Liver (tissue), 9 donors: ENCODE measurements around the gene TEX44. TPM values are rescaled to one million over a fixed set of nuclear protein-coding genes. Genes with fewer than 3 reads are reported as not detected.

ENCODE experiments used
- DNase-seq: peaks from one replicate; pipeline ENCODE4 v3.0.0-alpha.2; 2017; ENCODE audit warnings: low spot score
- H3K27ac ChIP-seq, 2 donors: one replicate each; pipeline ENCODE4 v1.7.0; 2013; ENCODE audit warnings: inconsistent platforms in 2 of 2, low read length in 2 of 2, control low read depth in 1 of 2, low read depth in 1 of 2, mild to moderate bottlenecking in 1 of 2
- H3K27me3 ChIP-seq, 4 donors: one replicate each; pipeline versions ENCODE4 v1.6.1 to v1.7.0; 2013; ENCODE audit warnings: low read length in 3 of 4, inconsistent platforms in 1 of 4, mild to moderate bottlenecking in 1 of 4, moderate library complexity in 1 of 4; ENCODE audit not compliant: control insufficient read depth in 4 of 4, insufficient read depth in 4 of 4
- H3K36me3 ChIP-seq, 4 donors: one replicate each; pipeline versions ENCODE4 v1.6.1 to v1.7.0; 2013; ENCODE audit warnings: low read length in 3 of 4, mild to moderate bottlenecking in 3 of 4, low read depth in 1 of 4, moderate library complexity in 1 of 4; ENCODE audit not compliant: control insufficient read depth in 4 of 4, insufficient read depth in 3 of 4
- H3K4me1 ChIP-seq, 4 donors: one replicate each; pipeline versions ENCODE4 v1.6.1 to v1.7.0; 2013; ENCODE audit warnings: low read length in 3 of 4, mild to moderate bottlenecking in 3 of 4, moderate library complexity in 1 of 4; ENCODE audit not compliant: control insufficient read depth in 4 of 4, insufficient read depth in 4 of 4
- H3K4me3 ChIP-seq, 3 donors: one replicate each; pipeline versions ENCODE4 v1.6.1 to v1.7.0; 2013; ENCODE audit warnings: low read length in 3 of 3, control low read depth in 1 of 3, low read depth in 1 of 3, mild to moderate bottlenecking in 1 of 3
- H3K9ac ChIP-seq, 2 donors: one replicate each; pipeline ENCODE4 v1.7.0; 2013; ENCODE audit warnings: low read length in 2 of 2, mild to moderate bottlenecking in 2 of 2, moderate library complexity in 2 of 2, control low read depth in 1 of 2, low read depth in 1 of 2
- H3K9me3 ChIP-seq, 4 donors: one replicate each; pipeline versions ENCODE4 v1.6.1 to v1.7.0; 2013; ENCODE audit warnings: low read length in 3 of 4; ENCODE audit not compliant: control insufficient read depth in 4 of 4
- ATF3 ChIP-seq: IDR thresholded peaks from 2 replicates; pipeline ENCODE4 v1.6.1; 2016; ENCODE audit warnings: antibody characterized with exemption
- EGR1 ChIP-seq, 2 donors: IDR thresholded peaks; 2 replicates each; pipeline ENCODE4 v1.6.1; 2016 to 2018; ENCODE audit warnings: antibody characterized with exemption in 2 of 2, low read depth in 2 of 2
- FOXA1 ChIP-seq: IDR thresholded peaks from 2 replicates; pipeline ENCODE4 v1.6.1; 2016; ENCODE audit warnings: antibody characterized with exemption
- FOXA2 ChIP-seq: IDR thresholded peaks from 2 replicates; pipeline ENCODE4 v1.6.1; 2016; ENCODE audit warnings: antibody characterized with exemption
- GABPA ChIP-seq, 2 donors: IDR thresholded peaks in 1 of 2; conservative IDR thresholded peaks in 1 of 2; 2 replicates each; pipeline ENCODE4 v1.6.1; 2016; ENCODE audit warnings: antibody characterized with exemption in 2 of 2, mild to moderate bottlenecking in 1 of 2, moderate library complexity in 1 of 2
- HNF4A ChIP-seq, 2 donors: conservative IDR thresholded peaks; 2 replicates each; pipeline ENCODE4 v1.6.1; 2016; ENCODE audit warnings: antibody characterized with exemption in 2 of 2, mild to moderate bottlenecking in 2 of 2
- HNF4G ChIP-seq: IDR thresholded peaks from 2 replicates; pipeline ENCODE4 v1.6.1; 2016; ENCODE audit warnings: antibody characterized with exemption
- JUND ChIP-seq, 2 donors: IDR thresholded peaks; 2 replicates each; pipeline ENCODE4 v1.6.1; 2016; ENCODE audit warnings: antibody characterized with exemption in 2 of 2
- MAX ChIP-seq: IDR thresholded peaks from 2 replicates; pipeline ENCODE4 v1.6.1; 2016; ENCODE audit warnings: antibody characterized with exemption
- NR2F2 ChIP-seq: IDR thresholded peaks from 2 replicates; pipeline ENCODE4 v1.6.1; 2016; ENCODE audit warnings: antibody characterized with exemption
- RAD21 ChIP-seq, 2 donors: IDR thresholded peaks; 2 replicates each; pipeline ENCODE4 v1.6.1; 2016; ENCODE audit warnings: antibody characterized with exemption in 2 of 2, mild to moderate bottlenecking in 2 of 2
- REST ChIP-seq: IDR thresholded peaks from 2 replicates; pipeline ENCODE4 v1.6.1; 2016; ENCODE audit warnings: antibody characterized with exemption, mild to moderate bottlenecking
- RXRA ChIP-seq, 2 donors: IDR thresholded peaks; 2 replicates each; pipeline ENCODE4 v1.6.1; 2017 to 2018; ENCODE audit warnings: antibody characterized with exemption in 2 of 2, mild to moderate bottlenecking in 1 of 2
- SP1 ChIP-seq: IDR thresholded peaks from 2 replicates; pipeline ENCODE4 v1.6.1; 2018; ENCODE audit warnings: antibody characterized with exemption, mild to moderate bottlenecking
- TAF1 ChIP-seq: conservative IDR thresholded peaks from 2 replicates; pipeline ENCODE4 v1.6.1; 2016; ENCODE audit warnings: antibody characterized with exemption, mild to moderate bottlenecking
- YY1 ChIP-seq: IDR thresholded peaks from 2 replicates; pipeline ENCODE4 v1.6.1; 2016; ENCODE audit warnings: antibody characterized with exemption, mild to moderate bottlenecking
- ZBTB33 ChIP-seq: IDR thresholded peaks from 2 replicates; pipeline ENCODE4 v1.6.1; 2016; ENCODE audit warnings: antibody characterized with exemption
- WGBS: extraction: QIAGEN DNeasy Blood & Tissue Kit; methylation state at CpG from one replicate; pipeline ENCODE4 v1.1.7; 2013; 5-methylcytosine and 5-hydroxymethylcytosine counted together
- polyA plus RNA-seq, 2 donors: library from polyadenylated mRNA; stranded (reverse) in 1 of 2; unstranded in 1 of 2; fragments of 200-250 nt in 1 of 2; fragments of >200 nt in 1 of 2; fragmentation: Nextera tagmentation in 1 of 2; extraction: Ambion mirVana in 1 of 2; gene quantifications; one replicate each; pipeline versions ENCODE4 v1.2.1 to v1.2.3, GENCODE V29; 2013 to 2015
- total RNA-seq, 2 donors: library from RNA; depleted of rRNA; stranded (reverse); fragments of >200 nt; gene quantifications; one replicate each; pipeline ENCODE4 v1.2.3, GENCODE V29; 2014
- donor health status: healthy.
- donor health status: healthy.
- donor health status: healthy.
- donor health status: healthy.
- donor health status: healthy.

Gene TEX44
- total and polyA plus RNA-seq, 4 donors, result not detected

- Histone ChIP-seq H3K9ac (no peak overlapping the region), H3K4me1 (no peaks in the 10 kb centered on the region), H3K9me3 (no peaks in the 10 kb centered on the region), H3K4me3 (no peak overlapping the region), H3K36me3 (no peaks in the 10 kb centered on the region), H3K27ac (no peak overlapping the region), H3K27me3 (no peaks in the 10 kb centered on the region)
- 33% methylated on average over 25 of the region's 25 CpGs for WGBS
- no peak for DNase-seq
- TF ChIP-seq NR2F2 (no peak), JUND (IDR thresholded peaks at IDR 0.05) (no peak), FOXA2 (no peak), EGR1 (IDR thresholded peaks at IDR 0.05; ENCODE audit: low read depth in 2 of 2) (no peak), ATF3 (no peak), ZBTB33 (no peak), TAF1 (no peak), REST (no peak), HNF4A (conservative IDR thresholded peaks at IDR 0.05) (no peak), RXRA (IDR thresholded peaks at IDR 0.05) (no peak), SP1 (no peak), RAD21 (IDR thresholded peaks at IDR 0.05) (no peak), MAX (no peak), FOXA1 (no peak), YY1 (no peak), HNF4G (no peak), GABPA (IDR thresholded peaks at IDR 0.05 in 1 of 2, conservative IDR thresholded peaks at IDR 0.05 in 1 of 2) (no peak)
Measured at GRCh38 chr2:231621051-231621879, 28.6 kb downstream of the TEX44 start.

- TF ChIP-seq FOXA2, result no peak
- TF ChIP-seq YY1, result no peak
- no peak for TF ChIP-seq SP1
- Histone ChIP-seq H3K4me3 (no peak overlapping the region), H3K9me3 (no peaks in the 10 kb centered on the region), H3K27ac (no peak overlapping the region), H3K27me3 (no peaks in the 10 kb centered on the region), H3K4me1 (no peaks in the 10 kb centered on the region), H3K9ac (no peak overlapping the region), H3K36me3 (no peaks in the 10 kb centered on the region)
- 95% methylated on average over 10 of the region's 10 CpGs for WGBS
- no peak for DNase-seq
Measured at GRCh38 chr2:231622963-231623362, 30.3 kb downstream of the TEX44 start.
